SK-N-MC (cell line): ENCODE results near the gene TSNAXIP1.

Experiments
- DNase-seq: peaks from one replicate; pipeline ENCODE4 v3.0.0-alpha.2; 2011; ENCODE audit warnings: low read depth, low spot score
- H3K27ac ChIP-seq: fragments of 200-600 bp; sonication (generic); 2 replicates; pipeline ENCODE4 v1.5.1; 2016; ENCODE audit warnings: mixed run types
- H3K36me3 ChIP-seq: fragments of 200-600 bp; sonication (generic); 2 replicates; pipeline ENCODE4 v1.6.1; 2017; ENCODE audit warnings: antibody characterized with exemption, low read length, mixed read lengths; ENCODE audit not compliant: insufficient read depth
- H3K4me3 ChIP-seq: fragments of 200-600 bp; sonication (generic); 2 replicates; pipeline ENCODE4 v1.5.1; 2016
- H3K9ac ChIP-seq: fragments of 200-600 bp; sonication (generic); 2 replicates; pipeline ENCODE4 v1.8.0; 2017; ENCODE audit warnings: mixed run types, mixed read lengths; ENCODE audit not compliant: insufficient read length
- H3K9me3 ChIP-seq: fragments of 200-600 bp; sonication (generic); 2 replicates; pipeline ENCODE4 v1.6.1; 2017; ENCODE audit warnings: low read depth, mild to moderate bottlenecking, antibody characterized with exemption, low read length, moderate library complexity, mixed read lengths
- EZH2 ChIP-seq: fragments of 200-600 bp; sonication (generic); IDR thresholded peaks from one replicate; pipeline ENCODE4 v1.6.1; 2017; ENCODE audit warnings: antibody characterized with exemption
- FOXP2 ChIP-seq: optimal IDR thresholded peaks from 2 replicates; pipeline ENCODE3; 2011; ENCODE audit warnings: mild to moderate bottlenecking, moderate library complexity; ENCODE audit not compliant: insufficient read depth; ENCODE audit errors: extremely low read length, control extremely low read depth
- POLR2AphosphoS5 ChIP-seq: IDR thresholded peaks from 2 replicates; pipeline ENCODE4 v1.6.1; 2012; ENCODE audit warnings: mild to moderate bottlenecking, low read depth, low read length, borderline replicate concordance

Gene TSNAXIP1

GRCh38 chr16:67764158-67764667 lies 42.5 kb upstream of the TSNAXIP1 start:
- TF ChIP-seq POLR2AphosphoS5 (no peak), FOXP2 (no peak), EZH2 (no peak)
- no peak overlapping the region for H3K27ac ChIP-seq
- DNase-seq, result no peak
- no peak overlapping the region for H3K9ac ChIP-seq
- no peaks in the 10 kb centered on the region for H3K9me3 ChIP-seq
- no peaks in the 10 kb centered on the region for H3K36me3 ChIP-seq
- no peak overlapping the region for H3K4me3 ChIP-seq

- no peak for TF ChIP-seq FOXP2
- TF ChIP-seq POLR2AphosphoS5, result no peak
- TF ChIP-seq EZH2, result no peak
- no peaks in the 10 kb centered on the region for H3K36me3 ChIP-seq
- H3K9me3 ChIP-seq, result no peaks in the 10 kb centered on the region
- H3K4me3 ChIP-seq, result no peak overlapping the region
- no peak overlapping the region for H3K9ac ChIP-seq
- no peak for DNase-seq
- H3K27ac ChIP-seq, result no peak overlapping the region
These were observed 40.4 kb upstream of the TSNAXIP1 start for GRCh38 chr16:67766291-67766690.

- no peak for TF ChIP-seq EZH2
- no peak for TF ChIP-seq POLR2AphosphoS5
- TF ChIP-seq FOXP2, result no peak
- H3K9me3 ChIP-seq, result no peaks in the 10 kb centered on the region
- DNase-seq, result no peak
- H3K9ac ChIP-seq, result no peak overlapping the region
- no peak overlapping the region for H3K4me3 ChIP-seq
- no peak overlapping the region for H3K27ac ChIP-seq
- no peaks in the 10 kb centered on the region for H3K36me3 ChIP-seq
These were observed 38.7 kb upstream of the TSNAXIP1 start for GRCh38 chr16:67767953-67768352.

GRCh38 chr16:67770346-67770991 lies 36.2 kb upstream of the TSNAXIP1 start:
- TF ChIP-seq FOXP2, result no peak
- no peak for TF ChIP-seq POLR2AphosphoS5
- no peak for TF ChIP-seq EZH2
- no peak overlapping the region for H3K4me3 ChIP-seq
- no peaks in the 10 kb centered on the region for H3K36me3 ChIP-seq
- H3K9me3 ChIP-seq, result no peaks in the 10 kb centered on the region
- DNase-seq, result no peak
- H3K27ac ChIP-seq, result no peak overlapping the region
- H3K9ac ChIP-seq, result no peak overlapping the region

- Histone ChIP-seq H3K4me3 (no peak overlapping the region), H3K36me3 (no peaks in the 10 kb centered on the region), H3K9me3 (no peaks in the 10 kb centered on the region), H3K9ac (no peak overlapping the region), H3K27ac (no peak overlapping the region)
- TF ChIP-seq FOXP2, result no peak
- no peak for TF ChIP-seq EZH2
- no peak for TF ChIP-seq POLR2AphosphoS5
- DNase-seq, result no peak
These were observed 33.6 kb upstream of the TSNAXIP1 start for GRCh38 chr16:67773099-67773498.

- Histone ChIP-seq H3K4me3 (no peak overlapping the region), H3K9me3 (no peaks in the 10 kb centered on the region), H3K27ac (no peak overlapping the region), H3K36me3 (no peaks in the 10 kb centered on the region), H3K9ac (no peak overlapping the region)
- TF ChIP-seq FOXP2 (no peak), POLR2AphosphoS5 (no peak), EZH2 (no peak)
- DNase-seq, result no peak
These were observed 32.9 kb upstream of the TSNAXIP1 start for GRCh38 chr16:67773569-67774456.

GRCh38 chr16:67774457-67774853 lies 32.2 kb upstream of the TSNAXIP1 start:
- H3K36me3 ChIP-seq, result no peaks in the 10 kb centered on the region
- TF ChIP-seq EZH2 (no peak), FOXP2 (no peak), POLR2AphosphoS5 (no peak)
- H3K4me3 ChIP-seq, result no peak overlapping the region
- H3K27ac ChIP-seq, result no peak overlapping the region
- no peaks in the 10 kb centered on the region for H3K9me3 ChIP-seq
- H3K9ac ChIP-seq, result no peak overlapping the region
- DNase-seq, result no peak

- no peak for DNase-seq
- H3K27ac ChIP-seq, result no peak overlapping the region
- no peaks in the 10 kb centered on the region for H3K36me3 ChIP-seq
- no peak overlapping the region for H3K9ac ChIP-seq
- H3K4me3 ChIP-seq, result no peak overlapping the region
- no peak for TF ChIP-seq EZH2
- TF ChIP-seq POLR2AphosphoS5, result no peak
- TF ChIP-seq FOXP2, result no peak
- no peaks in the 10 kb centered on the region for H3K9me3 ChIP-seq
These were observed 31.4 kb upstream of the TSNAXIP1 start for GRCh38 chr16:67775273-67775672.
